Bronchial epithelial cell (primary cell): ENCODE measurements around the gene AFF3. TPM values are rescaled to one million over a fixed set of nuclear protein-coding genes. Genes with fewer than 3 reads are reported as not detected.

Experiments used
- DNase-seq: peaks from one replicate; pipeline ENCODE4 v3.0.0-alpha.2; 2010; ENCODE audit warnings: low read depth
- FAIRE-seq: peaks from 2 replicates; lab custom pipeline; 2011; peaks lifted over from hg19 to GRCh38; lab: Jason Lieb, UNC
- H3K27me3 ChIP-seq: 2 replicates; pipeline ENCODE4 v1.5.1; 2011; ENCODE audit warnings: low read length; ENCODE audit not compliant: control insufficient read depth, insufficient read depth
- H3K36me3 ChIP-seq: 2 replicates; pipeline ENCODE4 v1.5.1; 2011; ENCODE audit warnings: low read length; ENCODE audit not compliant: control insufficient read depth, insufficient read depth
- H3K4me3 ChIP-seq: 2 replicates; pipeline ENCODE4 v1.5.1; 2011; ENCODE audit warnings: mild to moderate bottlenecking, low read depth, low read length, control low read depth
- total RNA-seq: library from RNA; depleted of rRNA; stranded (reverse); fragments of >200 nt; gene quantifications from 2 replicates; pipeline ENCODE4 v1.2.1, GENCODE V29; 2014
- TF ChIP-seq, protein P1 (sequence below): IDR thresholded peaks from 2 replicates; pipeline ENCODE4 v1.5.1; 2011; ENCODE audit warnings: mild to moderate bottlenecking, moderate library complexity, low read length, control low read depth, inconsistent platforms; ENCODE audit not compliant: insufficient read depth, severe bottlenecking

The AFF3 gene
- total RNA-seq, 1 donor from 2014 or later, result not detected

DNA sequence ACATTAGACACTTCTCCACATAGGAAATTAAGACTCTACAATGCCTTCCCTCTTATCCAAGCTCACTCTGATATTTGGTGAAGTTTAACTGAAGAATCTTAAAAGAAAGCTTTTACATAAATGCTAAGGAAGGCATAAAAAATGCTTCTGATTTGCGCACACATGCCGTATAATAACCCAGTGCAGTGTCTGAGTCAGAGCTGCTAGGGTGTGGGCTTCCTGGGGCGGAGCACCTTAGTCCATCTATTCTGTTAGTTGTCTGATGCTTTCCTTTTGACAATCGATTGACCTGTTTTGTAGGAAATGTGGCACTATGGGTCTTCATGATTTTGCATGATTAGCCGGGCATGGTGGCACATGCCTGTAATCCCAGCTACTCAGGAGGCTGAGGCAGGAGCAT, 231.5 kb downstream of the AFF3 start:
- DNase-seq (no peak), FAIRE-seq (no peak)
- no peak overlapping the region for H3K4me3 ChIP-seq
- TF ChIP-seq, protein P1, sequence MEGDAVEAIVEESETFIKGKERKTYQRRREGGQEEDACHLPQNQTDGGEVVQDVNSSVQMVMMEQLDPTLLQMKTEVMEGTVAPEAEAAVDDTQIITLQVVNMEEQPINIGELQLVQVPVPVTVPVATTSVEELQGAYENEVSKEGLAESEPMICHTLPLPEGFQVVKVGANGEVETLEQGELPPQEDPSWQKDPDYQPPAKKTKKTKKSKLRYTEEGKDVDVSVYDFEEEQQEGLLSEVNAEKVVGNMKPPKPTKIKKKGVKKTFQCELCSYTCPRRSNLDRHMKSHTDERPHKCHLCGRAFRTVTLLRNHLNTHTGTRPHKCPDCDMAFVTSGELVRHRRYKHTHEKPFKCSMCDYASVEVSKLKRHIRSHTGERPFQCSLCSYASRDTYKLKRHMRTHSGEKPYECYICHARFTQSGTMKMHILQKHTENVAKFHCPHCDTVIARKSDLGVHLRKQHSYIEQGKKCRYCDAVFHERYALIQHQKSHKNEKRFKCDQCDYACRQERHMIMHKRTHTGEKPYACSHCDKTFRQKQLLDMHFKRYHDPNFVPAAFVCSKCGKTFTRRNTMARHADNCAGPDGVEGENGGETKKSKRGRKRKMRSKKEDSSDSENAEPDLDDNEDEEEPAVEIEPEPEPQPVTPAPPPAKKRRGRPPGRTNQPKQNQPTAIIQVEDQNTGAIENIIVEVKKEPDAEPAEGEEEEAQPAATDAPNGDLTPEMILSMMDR, result no peak
- H3K27me3 ChIP-seq, result no peaks in the 10 kb centered on the region
- H3K36me3 ChIP-seq, result no peaks in the 10 kb centered on the region

- FAIRE-seq, result no peak
- Histone ChIP-seq H3K36me3 (no peaks in the 10 kb centered on the region), H3K27me3 (no peaks in the 10 kb centered on the region), H3K4me3 (no peak overlapping the region)
- TF ChIP-seq, protein P1, result no peak
- no peak for DNase-seq
Observed at GRCh38 chr2:99905636-99906035, 236.8 kb downstream of the AFF3 start.

DNA sequence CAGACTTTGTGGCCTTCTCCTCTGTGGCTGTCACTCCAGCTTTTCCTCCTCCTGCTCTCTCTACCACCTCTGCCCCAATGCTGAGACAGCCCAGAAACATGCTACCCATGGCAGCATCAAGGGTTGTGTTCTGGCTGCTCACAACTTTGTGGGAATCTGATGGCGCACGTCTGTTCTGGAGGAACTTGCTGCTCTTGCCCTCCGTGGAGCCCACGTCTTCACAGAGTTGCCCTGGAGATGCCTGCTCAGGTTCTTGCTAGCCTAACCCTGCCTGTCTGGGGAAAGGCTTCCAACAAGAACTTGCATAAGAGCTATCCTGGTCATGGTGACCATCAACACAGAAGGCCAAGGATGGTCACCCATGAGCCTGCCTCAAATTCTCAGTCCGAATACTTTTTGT, 237.4 kb downstream of the AFF3 start:
- no peak for FAIRE-seq
- Histone ChIP-seq H3K27me3 (peaks cover 2% of the 10 kb centered on the region), H3K36me3 (no peaks in the 10 kb centered on the region), H3K4me3 (no peak overlapping the region)
- TF ChIP-seq, protein P1, result no peak
- no peak for DNase-seq

DNA sequence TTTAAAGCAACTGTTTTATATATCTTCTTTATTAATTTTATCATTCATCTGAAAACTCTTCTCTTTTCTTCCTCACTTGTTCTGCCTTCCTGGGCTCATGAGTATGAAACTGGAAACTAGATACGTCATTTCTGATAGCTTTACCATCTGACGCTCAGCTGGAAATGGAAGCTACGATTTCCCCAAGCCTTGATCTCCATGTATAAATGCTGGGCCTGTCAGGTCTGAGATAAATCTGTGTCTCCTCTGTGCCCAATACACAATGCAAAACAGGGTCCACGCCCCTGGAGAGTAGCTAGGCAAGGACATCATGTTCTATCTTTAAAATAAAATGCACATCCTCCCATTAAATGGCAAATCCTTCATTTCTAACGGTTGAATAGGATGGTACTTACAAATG, 238.4 kb downstream of the AFF3 start:
- DNase-seq, result no peak

GRCh38 chr2:99900556-99900955, 241.8 kb downstream of the AFF3 start:
- DNase-seq, result no peak
- Histone ChIP-seq H3K4me3 (no peak overlapping the region), H3K36me3 (no peaks in the 10 kb centered on the region), H3K27me3 (peaks cover 2% of the 10 kb centered on the region)
- no peak for FAIRE-seq
- TF ChIP-seq, protein P1, result no peak

More for the DNA sequence above, 238.4 kb downstream of the AFF3 start:
- no peak for FAIRE-seq
- TF ChIP-seq, protein P1, result no peak
- H3K36me3 ChIP-seq, result no peaks in the 10 kb centered on the region
- no peak overlapping the region for H3K4me3 ChIP-seq
- H3K27me3 ChIP-seq, result peaks cover 2% of the 10 kb centered on the region

DNA sequence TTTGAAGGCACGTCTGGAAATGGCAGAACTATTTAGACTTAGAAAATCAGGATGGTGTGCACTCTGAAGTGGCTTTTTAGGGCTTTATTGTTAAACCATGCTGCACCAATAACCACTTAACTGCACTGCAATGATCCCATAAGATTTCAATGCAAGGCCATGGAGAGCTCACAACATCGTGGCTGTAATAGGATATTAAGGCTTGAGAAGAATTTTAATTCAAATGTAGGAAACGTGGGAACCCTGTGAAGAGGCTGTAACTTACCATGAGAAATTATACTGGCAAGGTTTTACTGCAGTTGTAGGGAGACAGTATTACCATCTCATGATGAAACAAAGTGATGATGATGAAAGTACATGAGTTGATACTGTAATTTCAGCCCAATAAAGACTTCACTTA, 242.5 kb downstream of the AFF3 start:
- no peak for DNase-seq
- no peak for FAIRE-seq
- TF ChIP-seq, protein P1, result no peak

More for the DNA sequence above, 242.5 kb downstream of the AFF3 start:
- Histone ChIP-seq H3K36me3 (no peaks in the 10 kb centered on the region), H3K27me3 (peaks cover 2% of the 10 kb centered on the region), H3K4me3 (no peak overlapping the region)
